Right lobe of liver (tissue), 4 donors: ENCODE results near the gene ADSS2.
"Not testable (repeated sequence)": the region's sequence is repeated elsewhere in the genome, so short reads cannot be mapped to it uniquely, and the experiment has no call there.

Experiments used
- CTCF ChIP-seq, 4 donors: fragments of 200-600 bp in 3 of 4; fragments of 450-650 bp in 1 of 4; IDR thresholded peaks; one replicate each; pipeline versions ENCODE4 v1.5.1 to v1.8.0; 2016 to 2022; ENCODE audit warnings: antibody characterized with exemption in 4 of 4, mild to moderate bottlenecking in 2 of 4
- POLR2A ChIP-seq: fragments of 450-650 bp; IDR thresholded peaks from one replicate; pipeline ENCODE4 v1.6.1; 2017; ENCODE audit warnings: antibody characterized with exemption, mild to moderate bottlenecking
- donor health status: DM: no; HTN: no; CAD: no.
- donor health status: DM: no; HTN: no; CAD: no.
- donor health status: DM: no; HTN: yes; CAD: no.

- not testable (repeated sequence) for TF ChIP-seq POLR2A; CTCF (IDR thresholded peaks at IDR 0.05)
These were observed 48.8 kb upstream of the ADSS2 start for GRCh38 chr1:244500515-244500914.
